Fibroblast of skin of right biceps (primary cell): Measurements from ENCODE around the gene BMP5.

Source experiments
- DNase-seq: peaks from one replicate; pipeline ENCODE4 v3.0.0-alpha.2; 2013

The BMP5 gene

GRCh38 chr6:55705451-55706440 lies 169.6 kb downstream of the BMP5 start:
- DNase-seq: peak; percentile 4

GRCh38 chr6:55704421-55704820 lies 171.0 kb downstream of the BMP5 start:
- peak; percentile 66 for DNase-seq
